Measurements from ENCODE around the gene NPFF. TPM values are rescaled to one million over a fixed set of nuclear protein-coding genes. Genes with fewer than 3 reads are reported as not detected.
A peak's percentile ranks its signal among the peaks of the same experiment; 100 is the strongest.
"Not testable (repeated sequence)": the region's sequence is repeated elsewhere in the genome, so short reads cannot be mapped to it uniquely, and the experiment has no call there.

Gene NPFF
- total RNA-seq, 1 donor from 2014 or later, result not detected

DNA sequence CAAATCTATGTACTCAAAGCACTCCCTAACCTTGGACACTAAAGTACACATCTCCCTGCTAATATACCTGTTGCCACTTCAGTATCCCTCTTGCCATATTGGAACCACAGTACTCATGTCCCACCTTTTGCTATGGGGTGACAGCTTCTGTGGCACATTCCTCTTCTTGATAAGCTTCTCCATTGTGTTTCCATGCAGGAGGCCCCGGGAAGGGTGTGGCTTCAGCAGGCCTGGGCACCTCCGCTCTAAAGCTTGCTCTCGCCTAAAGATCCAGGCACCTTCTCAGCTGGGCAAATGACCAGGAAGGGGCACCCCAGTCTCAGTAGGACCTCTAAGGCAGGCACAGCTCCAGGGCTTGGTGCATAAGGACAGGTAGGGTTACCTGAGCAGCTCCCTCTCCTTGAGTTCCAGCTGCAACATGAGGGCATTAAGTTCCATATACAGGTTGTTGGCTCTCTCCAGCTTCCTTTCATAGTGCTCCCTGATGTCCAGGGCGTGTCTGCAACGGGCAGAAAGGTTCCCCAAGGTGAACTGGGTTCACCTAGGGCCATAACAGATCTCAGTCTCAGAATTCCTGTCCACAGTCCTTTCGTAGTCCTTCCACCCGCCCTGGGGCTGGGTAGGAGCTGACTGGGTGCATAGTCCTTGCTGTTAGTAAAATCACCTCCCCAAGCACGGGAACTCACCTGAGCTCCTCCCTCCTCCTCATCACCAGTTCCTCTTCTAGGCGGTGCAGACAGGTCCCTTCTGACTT is 23.9 kb downstream of the NPFF start:
- intact Hi-C loops (cut with DNase I), result no loop called here
- ATAC-seq (ENCODE audit: poor library complexity) (peak; percentile 11), DNase-seq (no peak)

DNA sequence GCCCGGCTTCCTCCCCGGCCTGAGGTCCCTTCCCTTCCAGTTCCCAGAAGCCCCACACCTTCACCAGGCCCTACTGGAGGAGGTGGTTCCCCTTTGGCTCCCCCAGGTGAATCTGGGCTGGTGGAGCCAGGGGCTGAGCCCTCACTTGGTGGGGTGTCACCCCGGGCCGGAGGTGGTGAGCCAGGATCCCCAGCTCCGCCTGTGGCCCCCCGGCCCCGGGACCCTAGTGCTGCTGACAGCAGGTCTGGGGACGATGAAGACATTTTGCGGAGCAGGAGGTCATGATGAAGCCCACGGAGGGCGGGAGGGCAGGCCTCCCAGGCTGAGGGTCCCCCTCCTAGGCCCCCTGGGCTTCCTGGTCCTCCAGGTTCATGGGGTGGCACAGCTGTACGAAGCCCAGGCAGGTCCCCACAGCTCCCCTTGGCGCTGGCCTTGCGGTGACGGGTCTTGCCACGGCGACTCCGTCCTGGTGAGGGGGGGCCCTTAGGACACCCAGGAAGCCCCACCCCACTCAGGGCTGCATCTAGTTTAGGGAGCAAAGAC is 24.6 kb downstream of the NPFF start:
- peak; percentile 9 for ATAC-seq (ENCODE audit: poor library complexity)
- no peak for DNase-seq
- intact Hi-C loops (cut with DNase I), result no loop called here

DNA sequence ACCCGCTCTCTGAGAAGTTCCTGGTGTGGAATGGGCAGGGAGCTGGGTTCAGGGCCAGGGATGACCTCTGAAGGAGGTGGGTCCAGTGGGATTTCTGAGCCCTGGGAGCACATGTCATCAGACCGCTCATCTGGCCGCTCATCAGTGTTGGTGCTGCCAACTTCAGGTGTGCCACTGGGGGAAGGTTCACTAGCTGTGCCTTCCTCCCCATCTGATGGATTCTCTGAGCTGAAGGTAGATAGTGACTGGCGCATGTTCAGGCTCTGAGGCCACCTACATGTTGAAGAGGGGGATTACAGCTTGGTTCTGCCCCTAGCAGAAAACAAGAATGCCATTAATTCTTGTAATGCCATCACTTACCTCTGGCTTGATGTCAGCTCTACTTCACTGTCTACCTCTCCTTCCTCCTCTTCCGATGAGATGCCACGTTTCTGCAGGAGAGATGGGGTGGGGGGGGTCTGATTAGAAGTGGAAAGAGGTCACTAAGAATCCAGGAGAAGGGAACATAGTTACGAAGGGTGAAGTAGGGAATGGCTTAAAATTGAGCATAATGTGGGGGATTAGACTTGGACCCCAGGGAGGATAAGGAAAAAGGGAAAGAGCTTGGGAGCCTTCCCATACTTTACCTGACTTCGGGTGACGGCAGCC is 25.2 kb downstream of the NPFF start:
- peak; percentile 19 for ATAC-seq (ENCODE audit: poor library complexity)
- intact Hi-C loops (cut with DNase I), result no loop called here
- DNase-seq, result no peak

DNA sequence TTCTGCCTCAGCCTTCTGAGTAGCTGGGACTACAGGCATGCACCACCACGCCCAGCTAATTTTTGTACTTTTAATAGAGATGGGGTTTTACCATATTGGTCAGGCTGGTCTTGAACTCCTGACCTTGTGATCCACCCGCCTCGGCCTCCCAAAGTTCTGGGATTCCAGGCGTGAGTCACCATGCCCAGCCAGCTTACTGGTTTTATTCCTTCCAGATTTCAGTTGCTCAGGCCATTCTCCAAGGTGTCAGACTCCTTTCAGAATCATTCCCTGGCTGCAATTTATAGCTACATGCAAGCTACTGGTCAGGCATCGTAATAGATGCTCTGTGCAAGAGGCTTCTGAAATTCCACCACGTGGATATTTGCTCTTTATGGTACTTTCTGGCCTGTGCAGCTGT is 25.8 kb downstream of the NPFF start:
- ATAC-seq (ENCODE audit: poor library complexity); DNase-seq; intact Hi-C loops (cut with DNase I): not testable (repeated sequence)

DNA sequence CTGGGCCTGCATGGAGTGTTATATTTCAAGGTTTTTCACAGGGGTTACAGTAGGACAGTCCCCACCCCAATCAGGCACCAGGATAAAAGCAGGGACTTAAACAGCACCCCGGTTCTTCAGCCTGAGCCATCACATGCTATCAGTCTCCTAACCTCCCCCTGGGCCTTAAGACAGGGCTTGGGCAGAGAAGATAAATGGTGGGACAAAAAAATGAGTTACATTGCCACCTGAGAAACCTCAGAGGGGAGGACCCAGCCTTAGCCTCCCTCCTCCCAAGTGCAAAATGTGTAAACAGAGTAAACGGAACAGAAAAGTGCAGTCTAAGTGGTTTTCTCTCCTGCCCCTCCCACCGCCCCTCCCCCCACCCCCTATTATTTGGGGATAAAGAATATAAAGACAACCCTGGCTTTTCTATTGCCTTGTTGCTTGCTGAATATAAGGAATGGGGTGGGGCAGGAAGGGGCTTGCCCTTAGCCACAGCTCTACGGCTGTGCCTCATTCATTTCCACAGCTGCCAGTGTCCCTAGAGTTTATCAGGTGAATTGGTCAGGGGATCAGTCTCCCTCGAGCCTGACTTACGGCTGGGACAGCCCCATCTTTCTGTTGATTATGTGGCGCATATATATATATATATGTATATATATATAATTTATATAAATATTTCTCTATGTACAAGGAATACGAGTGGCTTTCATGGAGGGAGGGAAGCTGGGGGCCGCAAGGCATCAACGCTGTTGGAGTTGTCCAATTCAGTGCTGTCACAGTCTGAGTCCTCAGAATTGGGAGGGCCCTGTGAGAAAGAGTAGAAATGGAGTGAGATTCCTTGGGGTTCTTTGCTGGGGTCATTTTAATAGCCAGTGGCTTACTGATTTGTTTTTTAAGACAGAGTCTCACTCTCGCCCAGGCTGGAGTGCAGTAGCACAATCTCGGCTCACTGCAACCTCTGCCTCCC is 26.5 kb downstream of the NPFF start:
- intact Hi-C loops (cut with DNase I), result no loop called here
- no peak for DNase-seq
- ATAC-seq (ENCODE audit: poor library complexity), result no peak

DNA sequence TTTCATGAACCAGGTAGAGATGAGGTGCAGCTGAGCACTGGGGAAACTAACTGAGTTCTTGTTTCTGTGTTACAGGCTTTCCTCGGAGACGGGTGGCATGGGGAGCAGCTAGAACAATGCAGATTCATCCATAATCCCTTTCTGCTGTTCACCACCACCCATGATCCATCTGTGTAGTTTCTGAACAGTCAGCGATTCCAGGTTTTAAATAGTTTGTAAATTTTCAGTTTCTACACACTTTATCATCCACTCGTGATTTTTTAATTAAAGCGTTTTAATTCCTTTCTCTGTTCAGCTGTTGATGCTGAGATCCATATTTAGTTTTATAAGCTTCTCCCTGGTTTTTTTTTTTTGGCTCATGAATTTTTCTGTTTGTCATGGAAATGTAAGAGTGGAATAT is 28.0 kb downstream of the NPFF start:
- ATAC-seq (ENCODE audit: poor library complexity) (no peak), DNase-seq (no peak)
- intact Hi-C loops (cut with DNase I), result no loop called here

DNA sequence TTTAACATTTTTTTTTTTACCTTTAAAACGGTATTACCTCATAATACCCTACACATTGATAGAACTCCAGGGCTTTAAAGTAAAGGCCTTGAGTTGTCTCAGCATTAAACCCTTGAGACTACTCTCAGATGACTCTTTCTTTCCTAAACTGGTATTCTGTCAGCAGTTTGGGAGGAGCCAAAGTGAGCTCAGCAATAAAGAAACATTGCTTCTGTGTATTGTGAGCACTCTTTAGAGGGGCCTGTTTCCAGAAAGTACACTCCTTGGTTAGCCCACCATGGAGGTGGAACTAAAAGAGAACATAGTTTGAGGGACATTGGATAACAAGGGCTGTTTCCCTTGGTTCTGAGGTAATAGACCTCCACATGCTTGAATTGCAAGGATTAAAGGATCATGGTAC is 28.4 kb downstream of the NPFF start:
- intact Hi-C loops (cut with DNase I), result no loop called here
- no peak for DNase-seq
- ATAC-seq (ENCODE audit: poor library complexity), result no peak

DNA sequence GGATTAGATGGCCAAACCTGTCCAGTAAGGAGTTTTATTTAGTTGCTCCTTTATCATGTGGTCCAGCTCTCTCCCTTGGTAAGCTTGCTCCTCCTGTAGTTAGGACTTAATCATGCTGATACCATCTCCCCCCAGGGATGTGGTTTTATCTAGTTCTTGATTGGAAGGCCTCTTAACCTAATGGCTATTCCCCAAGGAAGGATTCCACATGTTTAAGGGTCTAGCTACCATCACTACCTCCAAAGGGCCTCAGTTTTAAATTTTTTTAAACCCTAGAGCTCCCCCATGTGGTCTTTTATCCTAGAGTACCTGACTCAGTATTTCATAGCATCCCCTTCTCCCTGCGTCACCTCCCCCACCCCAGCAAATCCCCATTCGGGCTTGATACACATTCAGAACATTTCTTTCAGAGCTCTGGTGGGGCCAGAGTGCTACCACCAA is 30.5 kb downstream of the NPFF start:
- ATAC-seq (ENCODE audit: poor library complexity), result peak; percentile 44
- intact Hi-C loops (cut with DNase I), result no loop called here
- no peak for DNase-seq

DNA sequence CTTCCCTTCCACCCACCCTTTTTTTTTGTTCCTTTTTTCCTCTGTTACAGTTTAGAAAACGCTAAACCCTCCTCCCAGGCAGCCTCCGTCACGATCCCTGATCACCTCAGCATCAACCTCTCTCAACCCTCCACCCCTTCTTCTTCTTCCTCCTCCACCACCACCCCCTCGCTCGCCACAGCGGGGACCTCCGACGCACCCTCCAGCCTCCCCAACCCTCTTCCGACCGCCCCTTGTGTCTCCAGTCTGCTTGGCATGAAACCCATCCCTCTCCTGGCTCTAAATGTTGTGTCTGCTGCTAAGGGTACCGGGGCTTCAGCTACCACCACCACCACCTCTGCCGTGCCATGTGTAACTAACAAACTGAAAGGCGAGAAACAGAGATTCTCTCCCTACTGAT is 32.5 kb downstream of the NPFF start:
- ATAC-seq (ENCODE audit: poor library complexity) (no peak), DNase-seq (no peak)
- intact Hi-C loops (cut with DNase I), result no loop called here

DNA sequence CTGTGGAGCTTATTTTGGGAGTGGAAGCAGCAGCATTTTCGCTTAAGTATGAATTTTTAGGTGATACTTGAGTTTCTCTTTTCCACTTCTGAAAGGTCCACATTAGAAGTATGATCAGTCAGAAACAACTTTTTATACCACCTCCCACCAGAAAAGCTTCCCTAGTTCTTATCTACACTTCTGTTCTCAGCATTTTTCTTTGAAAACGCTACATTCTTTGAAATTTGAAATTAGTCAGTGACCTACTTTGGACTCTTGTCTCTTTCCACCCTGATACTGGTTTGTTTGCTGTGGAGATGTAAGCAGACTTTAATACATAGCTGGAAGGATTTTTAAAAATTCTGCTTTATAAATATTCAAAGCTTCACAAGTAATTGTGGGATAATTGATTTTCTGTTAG is 33.2 kb downstream of the NPFF start:
- intact Hi-C loops (cut with DNase I), result no loop called here
- ATAC-seq (ENCODE audit: poor library complexity), result no peak
- no peak for DNase-seq

DNA sequence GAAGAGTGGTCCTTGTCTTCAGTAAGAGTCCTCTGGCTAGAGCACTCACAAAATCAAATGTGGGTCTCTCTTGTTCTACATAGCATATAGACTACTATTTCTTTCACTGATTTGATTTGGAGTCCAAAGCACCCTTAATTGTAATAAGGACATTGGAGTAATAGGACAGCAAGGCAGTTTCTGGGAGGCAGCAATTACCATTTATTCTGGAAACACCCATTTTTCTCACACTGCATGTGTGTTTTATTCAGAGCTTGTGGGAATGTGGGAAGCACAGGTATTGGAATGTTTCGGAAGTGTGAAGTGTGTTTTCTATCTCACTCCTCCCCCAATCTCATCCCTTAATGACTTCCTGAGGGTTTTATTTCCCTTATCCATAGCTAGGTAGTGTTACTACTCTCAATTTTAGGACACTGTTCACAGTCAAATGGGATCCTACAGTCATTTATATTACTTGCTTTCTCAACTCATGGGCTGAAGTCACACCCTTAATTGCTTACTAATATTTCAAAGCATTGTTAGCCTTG is 35.2 kb downstream of the NPFF start:
- DNase-seq (no peak), ATAC-seq (ENCODE audit: poor library complexity) (no peak)
- intact Hi-C loops (cut with DNase I), result no loop called here

DNA sequence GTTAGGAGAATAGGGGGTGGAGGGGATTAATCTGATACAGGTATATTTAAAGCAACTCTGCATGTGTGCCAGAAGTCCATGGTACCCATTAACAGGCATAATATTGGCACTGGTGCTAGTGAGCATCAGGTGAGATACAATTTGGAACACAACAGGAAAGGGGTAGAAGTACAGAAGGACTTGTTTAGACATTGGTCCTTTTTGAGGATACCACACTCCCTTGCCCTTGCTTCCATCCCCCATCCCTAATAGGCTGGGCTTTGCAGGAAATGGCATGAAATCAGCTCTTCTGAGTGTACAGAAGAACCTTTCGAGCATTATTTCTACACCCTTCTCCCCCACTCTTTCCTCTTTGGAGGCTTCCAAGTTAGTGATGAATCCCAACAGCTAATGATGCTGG is 39.0 kb downstream of the NPFF start:
- ATAC-seq (ENCODE audit: poor library complexity) (no peak), DNase-seq (no peak)
- intact Hi-C loops (cut with DNase I), result no loop called here

DNA sequence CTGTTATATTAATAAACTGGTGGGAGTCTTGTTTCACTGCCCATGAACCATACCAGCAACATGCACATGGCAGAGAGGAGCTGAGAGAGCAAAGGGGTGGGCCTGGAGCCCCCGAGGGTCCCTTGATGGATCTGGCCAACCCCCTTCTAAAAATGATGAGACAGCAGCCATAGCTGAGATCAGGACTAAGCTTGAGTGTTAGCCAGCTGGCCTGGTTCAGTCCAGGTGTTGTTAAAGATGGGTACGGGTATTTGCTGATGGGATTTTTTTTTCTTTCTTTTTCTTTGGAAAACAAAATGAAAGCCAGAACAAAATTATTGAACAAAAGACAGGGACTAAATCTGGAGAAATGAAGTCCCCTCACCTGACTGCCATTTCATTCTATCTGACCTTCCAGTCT is 39.4 kb downstream of the NPFF start:
- no peak for ATAC-seq (ENCODE audit: poor library complexity)
- intact Hi-C loops (cut with DNase I), result no loop called here

DNA sequence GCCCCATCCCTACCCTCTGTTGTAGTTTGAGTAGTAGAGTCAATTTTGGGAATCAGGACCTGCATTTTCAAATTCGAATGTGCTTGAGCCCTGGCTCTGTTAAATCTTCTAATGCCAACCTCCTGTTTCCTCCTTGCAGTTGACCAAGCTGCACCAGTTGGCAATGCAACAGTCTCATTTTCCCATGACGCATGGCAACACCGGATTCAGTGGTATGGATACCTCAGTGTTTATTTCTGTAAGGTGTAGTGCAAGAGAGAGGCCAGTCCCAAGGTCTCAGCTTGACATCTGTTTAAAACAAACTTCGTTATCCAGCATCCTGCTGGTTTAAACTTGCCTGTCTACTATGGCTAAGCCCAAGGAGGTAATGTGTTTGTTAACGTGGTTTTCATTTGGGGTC is 40.2 kb downstream of the NPFF start:
- ATAC-seq (ENCODE audit: poor library complexity) (no peak), DNase-seq (no peak)
- intact Hi-C loops (cut with DNase I), result no loop called here

More for the DNA sequence above, 39.4 kb downstream of the NPFF start:
- no peak for DNase-seq

DNA sequence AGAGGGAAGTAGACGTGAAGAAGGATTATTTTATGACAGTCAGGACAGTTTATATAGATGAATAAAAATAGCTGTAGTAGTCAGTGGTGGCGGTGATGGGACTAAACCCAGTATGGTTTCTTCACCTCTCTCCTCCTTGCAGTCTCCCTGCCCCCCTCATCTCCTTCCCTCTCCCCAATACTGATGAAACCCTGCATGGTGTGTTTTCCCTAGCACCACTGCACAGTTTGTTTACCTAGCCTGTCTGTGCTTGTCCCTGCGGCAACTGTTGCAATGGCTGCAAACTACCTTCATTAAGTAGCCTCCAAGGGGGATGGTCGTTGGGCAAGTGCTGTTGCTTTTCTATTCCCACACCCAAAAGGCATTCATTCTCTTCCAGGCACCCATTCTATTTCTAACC is 40.6 kb downstream of the NPFF start:
- intact Hi-C loops (cut with DNase I), result no loop called here
- ATAC-seq (ENCODE audit: poor library complexity), result no peak
- no peak for DNase-seq

DNA sequence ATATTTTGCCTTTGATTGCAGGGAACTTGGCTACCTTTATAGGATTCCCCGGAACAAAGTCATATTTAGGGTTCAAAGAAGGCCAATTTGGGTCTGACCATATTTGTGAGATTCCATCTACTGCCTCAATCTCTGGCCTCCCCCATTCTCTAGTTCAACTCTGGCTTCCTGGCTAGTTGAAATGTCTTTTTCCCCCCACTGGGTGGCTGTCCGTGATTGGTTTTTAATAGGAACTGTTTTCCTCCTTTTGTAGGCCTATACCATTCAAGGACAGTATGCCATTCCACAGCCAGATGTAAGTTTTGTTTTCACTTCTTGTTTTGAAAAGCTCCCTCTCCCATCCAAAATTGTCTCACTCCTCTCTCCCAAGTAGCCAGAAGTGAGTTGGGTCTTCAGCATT is 41.6 kb downstream of the NPFF start:
- no peak for DNase-seq
- no peak for ATAC-seq (ENCODE audit: poor library complexity)
- intact Hi-C loops (cut with DNase I), result no loop called here

DNA sequence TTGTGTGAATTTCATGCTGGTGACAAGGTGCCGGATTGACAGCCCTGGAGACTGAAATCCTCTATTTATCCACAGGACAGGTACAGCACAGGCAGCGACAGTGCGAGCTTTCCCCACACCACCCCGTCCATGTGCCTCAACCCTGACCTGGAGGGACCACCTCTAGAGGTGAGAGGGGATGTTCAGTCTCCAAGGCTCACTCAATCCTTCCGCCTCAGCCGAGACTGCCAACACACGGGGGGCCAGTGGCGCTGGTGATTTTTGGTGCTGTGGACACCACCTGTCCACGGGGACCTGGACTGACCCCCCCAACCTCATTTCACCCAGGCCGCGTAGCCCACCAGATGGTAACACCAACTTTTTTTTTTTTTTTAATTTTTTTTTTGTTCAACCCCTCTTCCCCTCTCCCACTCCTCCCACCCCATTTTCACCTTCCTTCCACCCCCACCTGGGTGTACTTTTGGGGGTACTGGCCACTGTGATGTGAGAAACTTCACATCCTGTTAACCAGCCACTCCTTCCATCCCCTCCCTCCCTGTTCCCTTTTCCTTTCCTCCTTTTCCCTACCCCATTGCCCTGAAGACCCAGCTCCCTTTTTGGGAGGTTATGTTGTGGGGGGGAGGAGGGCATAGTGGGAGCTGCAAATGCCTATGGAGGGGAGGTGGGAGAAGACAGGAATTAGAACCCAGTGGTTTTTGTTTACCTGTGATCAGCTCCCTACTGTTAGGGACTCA is 42.4 kb downstream of the NPFF start:
- ATAC-seq (ENCODE audit: poor library complexity), result no peak
- intact Hi-C loops (cut with DNase I), result loop anchor here (5.0 kb wide), 1 partner anchor 32 kb away; the partner anchor contains the start of gene MAP3K12
- no peak for DNase-seq
